ENCODE results near the gene HES1.

The HES1 gene

DNA sequence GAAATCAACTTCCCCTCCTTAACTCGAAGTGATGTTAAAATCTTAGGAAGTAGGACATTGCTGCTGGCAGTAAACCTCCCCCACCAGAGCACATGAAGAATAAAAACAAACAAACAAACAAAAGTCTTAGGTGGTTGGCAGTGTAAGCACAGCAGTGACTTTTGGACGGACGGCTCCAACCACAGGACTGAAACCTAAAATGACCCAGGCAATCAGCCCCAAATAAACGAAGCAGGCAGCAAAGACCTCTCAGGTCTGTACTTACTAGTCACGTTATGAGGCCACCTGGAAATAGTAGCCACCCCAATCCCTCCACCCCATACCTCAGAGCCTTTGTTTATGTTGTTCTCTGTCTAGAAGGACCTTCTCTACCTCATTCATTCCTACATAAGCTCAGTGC is 33.5 kb upstream of the HES1 start:
- DNase-seq (ENCODE audit: low spot score): peak; percentile 49
- TF ChIP-seq, protein P1, sequence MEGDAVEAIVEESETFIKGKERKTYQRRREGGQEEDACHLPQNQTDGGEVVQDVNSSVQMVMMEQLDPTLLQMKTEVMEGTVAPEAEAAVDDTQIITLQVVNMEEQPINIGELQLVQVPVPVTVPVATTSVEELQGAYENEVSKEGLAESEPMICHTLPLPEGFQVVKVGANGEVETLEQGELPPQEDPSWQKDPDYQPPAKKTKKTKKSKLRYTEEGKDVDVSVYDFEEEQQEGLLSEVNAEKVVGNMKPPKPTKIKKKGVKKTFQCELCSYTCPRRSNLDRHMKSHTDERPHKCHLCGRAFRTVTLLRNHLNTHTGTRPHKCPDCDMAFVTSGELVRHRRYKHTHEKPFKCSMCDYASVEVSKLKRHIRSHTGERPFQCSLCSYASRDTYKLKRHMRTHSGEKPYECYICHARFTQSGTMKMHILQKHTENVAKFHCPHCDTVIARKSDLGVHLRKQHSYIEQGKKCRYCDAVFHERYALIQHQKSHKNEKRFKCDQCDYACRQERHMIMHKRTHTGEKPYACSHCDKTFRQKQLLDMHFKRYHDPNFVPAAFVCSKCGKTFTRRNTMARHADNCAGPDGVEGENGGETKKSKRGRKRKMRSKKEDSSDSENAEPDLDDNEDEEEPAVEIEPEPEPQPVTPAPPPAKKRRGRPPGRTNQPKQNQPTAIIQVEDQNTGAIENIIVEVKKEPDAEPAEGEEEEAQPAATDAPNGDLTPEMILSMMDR (IDR thresholded peaks at IDR 0.05; ENCODE audit: extremely low read depth, insufficient read depth, missing control alignments): no peak
- in situ Hi-C loops (cut with MboI; ENCODE audit: low pct_unique_long_range_greater_than_20kb, low sequenced_read_pairs, unreplicated experiment): no loop called here

DNA sequence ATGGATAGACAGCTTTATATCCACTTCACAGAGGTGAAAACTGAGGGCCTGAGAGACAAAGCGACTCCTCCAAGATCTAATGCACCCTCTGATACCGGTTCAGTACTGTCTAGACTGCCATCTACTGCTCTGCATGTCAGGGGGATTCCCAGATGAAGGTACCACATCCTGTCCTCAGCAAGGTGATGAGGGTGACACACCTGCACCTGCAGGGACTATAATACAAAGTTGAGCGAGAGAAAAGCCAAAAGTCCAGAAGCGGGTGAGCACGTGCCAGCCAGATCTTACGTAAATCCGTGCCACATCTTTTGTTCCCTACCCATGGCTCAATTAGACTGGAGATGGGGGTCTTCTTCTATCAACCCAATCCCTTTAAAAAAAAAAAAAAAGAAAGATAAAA is 32.4 kb upstream of the HES1 start:
- DNase-seq (ENCODE audit: low spot score): peak; percentile 67
- in situ Hi-C loops (cut with MboI; ENCODE audit: low pct_unique_long_range_greater_than_20kb, low sequenced_read_pairs, unreplicated experiment): no loop called here
- TF ChIP-seq, protein P1 (IDR thresholded peaks at IDR 0.05; ENCODE audit: extremely low read depth, insufficient read depth, missing control alignments): peak; percentile 11

DNA sequence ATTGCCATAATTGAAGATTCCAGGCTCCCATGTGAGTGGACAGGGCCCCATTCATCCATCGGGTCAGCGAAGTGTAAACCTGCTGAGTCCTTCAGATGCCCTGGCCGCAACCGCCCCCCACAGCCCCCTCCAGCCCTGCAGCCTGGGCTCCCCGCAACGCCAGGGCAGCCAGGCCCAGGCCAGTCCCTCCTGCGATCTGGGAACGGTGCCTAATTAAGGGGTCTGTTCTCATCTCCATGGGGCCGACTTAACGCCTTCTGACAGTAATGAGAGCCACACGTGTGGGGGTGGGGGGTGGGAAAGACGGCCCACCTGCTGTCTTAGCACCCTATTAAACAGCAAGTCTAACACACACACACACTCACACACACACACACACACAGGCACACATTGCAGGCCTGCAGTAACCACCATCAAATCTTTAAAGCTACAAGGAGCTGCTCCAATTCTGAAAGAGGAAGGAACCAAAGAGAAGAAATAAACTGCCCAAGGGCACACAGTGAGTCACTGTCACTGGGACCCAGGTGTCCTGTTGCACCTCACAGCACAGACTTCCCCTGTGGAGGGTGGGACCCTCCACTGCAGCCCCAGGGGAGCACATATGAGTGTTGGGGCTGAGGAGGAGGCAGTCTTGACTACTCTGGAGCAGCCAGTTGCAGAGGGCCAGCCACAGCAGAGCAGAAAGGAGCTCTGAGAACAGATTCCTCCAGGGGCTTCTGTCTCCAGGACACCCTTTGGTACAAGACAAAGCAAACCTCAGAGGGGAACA is 31.8 kb upstream of the HES1 start:
- TF ChIP-seq, protein P1 (IDR thresholded peaks at IDR 0.05; ENCODE audit: extremely low read depth, insufficient read depth, missing control alignments): no peak
- in situ Hi-C loops (cut with MboI; ENCODE audit: low pct_unique_long_range_greater_than_20kb, low sequenced_read_pairs, unreplicated experiment): no loop called here
- DNase-seq (ENCODE audit: low spot score): peak; percentile 56

DNA sequence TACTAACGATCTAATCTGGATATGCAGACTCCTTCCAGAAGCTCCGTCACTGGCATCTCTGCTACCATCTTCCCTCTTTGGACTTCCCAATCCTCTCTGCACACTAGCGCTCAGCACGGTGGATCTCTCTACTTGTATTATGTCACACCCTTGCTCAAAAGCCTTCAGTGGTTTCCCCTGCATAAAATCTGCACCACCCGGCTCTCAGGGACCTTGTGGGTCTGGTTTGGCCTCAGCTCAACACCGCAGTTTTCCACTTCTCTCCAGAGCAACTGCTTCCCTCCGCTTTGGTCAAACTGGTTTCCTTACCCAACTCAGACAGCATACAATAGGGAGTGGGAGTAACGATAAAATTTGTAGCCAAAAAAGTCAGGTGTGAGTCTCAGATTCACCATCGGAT is 30.7 kb upstream of the HES1 start:
- TF ChIP-seq, protein P1 (IDR thresholded peaks at IDR 0.05; ENCODE audit: extremely low read depth, insufficient read depth, missing control alignments): no peak
- DNase-seq (ENCODE audit: low spot score): no peak
- in situ Hi-C loops (cut with MboI; ENCODE audit: low pct_unique_long_range_greater_than_20kb, low sequenced_read_pairs, unreplicated experiment): no loop called here

DNA sequence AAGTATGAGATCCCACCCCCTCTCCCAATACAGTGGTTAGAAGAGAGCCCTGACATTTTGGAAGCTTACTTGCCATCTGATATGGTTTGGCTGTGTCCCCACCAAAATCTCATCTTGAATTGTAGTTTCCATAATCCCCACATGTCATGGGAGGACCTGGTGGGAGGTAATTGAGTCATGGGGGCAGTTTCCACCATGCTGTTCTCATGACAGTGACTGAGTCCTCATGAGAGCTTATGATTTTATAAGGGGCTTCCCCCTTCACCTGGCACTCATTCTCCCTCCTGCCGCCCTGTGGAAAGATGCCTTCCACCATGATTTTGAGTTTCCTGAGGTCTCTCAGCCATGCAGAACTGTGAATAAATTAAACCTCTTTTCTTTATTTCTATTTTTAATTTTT is 28.8 kb upstream of the HES1 start:
- DNase-seq (ENCODE audit: low spot score): no peak

DNA sequence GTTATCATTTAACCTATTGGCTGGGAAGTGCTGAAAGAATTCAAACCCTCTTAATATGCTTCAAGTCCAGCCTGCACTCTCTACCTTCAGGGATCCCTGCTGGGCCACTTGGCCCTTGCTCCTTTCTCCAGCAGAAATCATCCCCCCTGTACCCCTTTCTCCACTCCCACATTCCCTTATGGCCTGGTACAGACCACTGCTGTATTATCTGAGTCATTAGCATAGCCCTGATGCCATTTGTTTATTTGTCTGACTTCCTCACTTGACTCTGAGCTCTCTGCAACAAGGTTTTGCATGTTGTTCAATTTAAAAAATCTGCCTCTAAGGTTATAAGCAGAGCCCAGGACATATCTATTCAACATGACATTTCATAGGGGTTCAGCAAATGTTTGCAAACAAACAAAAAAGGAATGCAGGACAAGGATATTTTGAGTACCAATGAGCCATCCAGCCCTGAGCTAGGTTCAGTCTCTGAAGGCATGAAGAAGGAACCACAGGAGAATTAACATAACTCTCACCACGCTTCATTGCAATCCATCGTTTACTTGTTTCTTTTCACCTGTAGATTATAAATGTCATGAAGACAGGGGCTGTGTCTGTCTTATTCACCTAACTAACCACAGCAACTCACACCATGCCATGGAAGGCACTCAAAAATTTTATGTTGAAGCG is 26.6 kb upstream of the HES1 start:
- in situ Hi-C loops (cut with MboI; ENCODE audit: low pct_unique_long_range_greater_than_20kb, low sequenced_read_pairs, unreplicated experiment): no loop called here
- TF ChIP-seq, protein P1 (IDR thresholded peaks at IDR 0.05; ENCODE audit: extremely low read depth, insufficient read depth, missing control alignments): no peak
- DNase-seq (ENCODE audit: low spot score): no peak

More for the DNA sequence above, 28.8 kb upstream of the HES1 start:
- TF ChIP-seq, protein P1 (IDR thresholded peaks at IDR 0.05; ENCODE audit: extremely low read depth, insufficient read depth, missing control alignments): no peak
- in situ Hi-C loops (cut with MboI; ENCODE audit: low pct_unique_long_range_greater_than_20kb, low sequenced_read_pairs, unreplicated experiment): no loop called here
